SK-N-SH (cell line): ENCODE data around the gene PDHX. TPM values are rescaled to one million over a fixed set of nuclear protein-coding genes. Genes with fewer than 3 reads are reported as not detected.

Experiments used
- CTCF ChIA-PET: fragments of 300-600, 350-600 bp; formaldehyde crosslinking; extraction: SDS; loops from one replicate; lab custom pipeline; 2021; lab: Yijun Ruan, JAX
- POLR2A ChIA-PET: fragments of 350-600 bp; sonication (Branson Sonifier 250); formaldehyde crosslinking; extraction: SDS; loops from one replicate; lab custom pipeline; 2020; ENCODE audit warnings: antibody characterized with exemption, inconsistent platforms; lab: Yijun Ruan, JAX
- DNase-seq: peaks from one replicate; pipeline ENCODE4 v3.0.0; 2012
- H2AFZ ChIP-seq: fragments of 200-600 bp; sonication (generic); 2 replicates; pipeline ENCODE4 v1.8.1; 2016; ENCODE audit warnings: antibody characterized with exemption, mild to moderate bottlenecking, low read depth
- H3F3A ChIP-seq: fragments of 200-600 bp; sonication (generic); replicated peaks from 2 replicates; pipeline ENCODE3; 2016; ENCODE audit warnings: antibody characterized with exemption, mild to moderate bottlenecking; ENCODE audit not compliant: insufficient read depth
- H3K27ac ChIP-seq, 2 experiments: fragments of 200-500 bp in 1 of 2; fragments of 200-600 bp in 1 of 2; sonication (Bioruptor generic) in 1 of 2; sonication (generic), shearing (Covaris generic) in 1 of 2; 2 replicates each; pipeline versions ENCODE4 v1.5.1 to v1.6.1; 2014 to 2016; ENCODE audit warnings: low read depth in 2 of 2, inconsistent platforms in 1 of 2, low read length in 1 of 2, mild to moderate bottlenecking in 1 of 2, mixed read lengths in 1 of 2
- H3K27me3 ChIP-seq: fragments of 200-600 bp; sonication (generic), shearing (Covaris generic); 2 replicates; pipeline ENCODE4 v1.6.1; 2016; ENCODE audit warnings: mixed run types; ENCODE audit not compliant: insufficient read depth
- H3K36me3 ChIP-seq, 2 experiments: fragments of 200-500 bp in 1 of 2; fragments of 200-600 bp in 1 of 2; sonication (Bioruptor generic) in 1 of 2; sonication (generic) in 1 of 2; replicated peaks in 1 of 2; 2 replicates each; pipeline versions ENCODE3 to v1.5.1; 2014 to 2016; ENCODE audit warnings: low read length in 1 of 2, mild to moderate bottlenecking in 1 of 2; ENCODE audit not compliant: insufficient read depth in 2 of 2, control insufficient read depth in 1 of 2
- H3K4me1 ChIP-seq, 2 experiments: fragments of 200-500 bp in 1 of 2; fragments of 200-600 bp in 1 of 2; sonication (Bioruptor generic) in 1 of 2; sonication (generic), shearing (Covaris generic) in 1 of 2; 2 replicates each; pipeline versions ENCODE4 v1.5.1 to v1.6.1; 2014 to 2016; ENCODE audit warnings: low read depth in 1 of 2, low read length in 1 of 2, mixed run types in 1 of 2; ENCODE audit not compliant: insufficient read depth in 2 of 2, control insufficient read depth in 1 of 2
- H3K4me2 ChIP-seq: fragments of 200-600 bp; sonication (generic), shearing (Covaris generic); 2 replicates; pipeline ENCODE4 v1.6.1; 2017; ENCODE audit warnings: mixed run types
- H3K4me3 ChIP-seq, 2 experiments: fragments of 200-500 bp in 1 of 2; fragments of 200-600 bp in 1 of 2; sonication (Bioruptor generic) in 1 of 2; sonication (generic), shearing (Covaris generic) in 1 of 2; 2 replicates each; pipeline versions ENCODE4 v1.5.1 to v1.8.1; 2014 to 2016; ENCODE audit warnings: low read depth in 2 of 2, inconsistent platforms in 1 of 2, low read length in 1 of 2, mild to moderate bottlenecking in 1 of 2, mixed read lengths in 1 of 2, moderate library complexity in 1 of 2
- H3K79me2 ChIP-seq: fragments of 200-600 bp; sonication (generic); 2 replicates; pipeline ENCODE4 v1.8.1; 2017; ENCODE audit warnings: mild to moderate bottlenecking; ENCODE audit not compliant: insufficient read depth
- H3K9ac ChIP-seq: fragments of 200-600 bp; sonication (generic); 2 replicates; pipeline ENCODE4 v1.6.1; 2017; ENCODE audit warnings: mixed run types
- H3K9me2 ChIP-seq: fragments of 200-600 bp; sonication (generic); 2 replicates; pipeline ENCODE4 v1.6.1; 2017; ENCODE audit warnings: mixed run types
- H3K9me3 ChIP-seq: fragments of 200-600 bp; sonication (generic); 2 replicates; pipeline ENCODE4 v1.6.1; 2017; ENCODE audit warnings: mixed run types, mild to moderate bottlenecking, moderate library complexity
- H4K20me1 ChIP-seq: fragments of 200-600 bp; sonication (generic); 2 replicates; pipeline ENCODE4 v1.6.1; 2017; ENCODE audit warnings: mild to moderate bottlenecking, mixed run types; ENCODE audit not compliant: insufficient read depth
- EZH2phosphoT487 ChIP-seq: fragments of 200-600 bp; sonication (generic); IDR thresholded peaks from 2 replicates; pipeline ENCODE4 v1.6.1; 2017; ENCODE audit warnings: low read depth, mixed run types, mild to moderate bottlenecking, antibody characterized with exemption, moderate library complexity, borderline replicate concordance
- FOSL2 ChIP-seq: IDR thresholded peaks from 2 replicates; pipeline ENCODE4 v1.4.0; 2012; ENCODE audit warnings: low read depth, mild to moderate bottlenecking, moderate library complexity, borderline replicate concordance
- FOXJ3 ChIP-seq: sonication (generic); formaldehyde crosslinking; IDR thresholded peaks from 2 replicates; pipeline ENCODE4 v1.5.1; 2020; ENCODE audit warnings: mild to moderate bottlenecking, missing genetic modification reagents
- FOXM1 ChIP-seq: IDR thresholded peaks from 2 replicates; pipeline ENCODE4 v1.4.0; 2012; ENCODE audit warnings: low read depth, mild to moderate bottlenecking
- GABPA ChIP-seq: IDR thresholded peaks from 2 replicates; pipeline ENCODE4 v1.4.0; 2012; ENCODE audit warnings: low read depth, mild to moderate bottlenecking
- JUND ChIP-seq: IDR thresholded peaks from 2 replicates; pipeline ENCODE4 v1.4.0; 2012
- MEF2A ChIP-seq: IDR thresholded peaks from 2 replicates; pipeline ENCODE4 v1.4.0; 2012; ENCODE audit warnings: low read depth, borderline replicate concordance
- NRF1 ChIP-seq: IDR thresholded peaks from 2 replicates; pipeline ENCODE4 v1.6.1; 2012; ENCODE audit warnings: low read depth, mild to moderate bottlenecking, low read length
- RFX5 ChIP-seq: IDR thresholded peaks from 2 replicates; pipeline ENCODE4 v1.6.1; 2012; ENCODE audit warnings: mild to moderate bottlenecking, improper control_type of control experiment, low read length
- SIN3A ChIP-seq: IDR thresholded peaks from 2 replicates; pipeline ENCODE4 v1.6.1; 2012; ENCODE audit warnings: low read depth, mild to moderate bottlenecking, low read length, moderate library complexity, borderline replicate concordance
- TEAD4 ChIP-seq: IDR thresholded peaks from 2 replicates; pipeline ENCODE4 v1.4.0; 2012; ENCODE audit warnings: mild to moderate bottlenecking, borderline replicate concordance; ENCODE audit not compliant: insufficient read depth
- WGBS: methylation state at CpG from one replicate; pipeline ENCODE4 v1.1.6; 2017; ENCODE audit warnings: low lambda C conversion rate; 5-methylcytosine and 5-hydroxymethylcytosine counted together
- polyA plus RNA-seq, 3 experiments: library from polyadenylated mRNA; depleted of rRNA; stranded (reverse); fragments of >200 nt; gene quantifications; 2 replicates each; pipeline ENCODE4 v1.2.3, GENCODE V29; 2012
- TF ChIP-seq, protein P1 (sequence below): IDR thresholded peaks from 2 replicates; pipeline ENCODE4 v1.6.1; 2012; ENCODE audit warnings: mild to moderate bottlenecking, low read depth, low read length, moderate library complexity
- TF ChIP-seq, protein P2 (sequence below): IDR thresholded peaks from 2 replicates; pipeline ENCODE4; 2012

The PDHX gene
- polyA plus RNA-seq, 1 of the 3 experiments (the other 2 are of a cell fraction): 14.8 TPM

GRCh38 chr11:35042913-35043312, 126.5 kb downstream of the PDHX start:
- no peak overlapping the region for H3K4me3 ChIP-seq
- H3K27me3 ChIP-seq: no peaks in the 10 kb centered on the region
- TF ChIP-seq FOSL2 (no peak), MEF2A (no peak), GABPA (no peak), RFX5 (no peak), FOXJ3 (no peak), NRF1 (no peak), SIN3A (no peak), JUND (no peak), EZH2phosphoT487 (no peak), FOXM1 (no peak), TEAD4 (no peak)
- TF ChIP-seq, protein P1, sequence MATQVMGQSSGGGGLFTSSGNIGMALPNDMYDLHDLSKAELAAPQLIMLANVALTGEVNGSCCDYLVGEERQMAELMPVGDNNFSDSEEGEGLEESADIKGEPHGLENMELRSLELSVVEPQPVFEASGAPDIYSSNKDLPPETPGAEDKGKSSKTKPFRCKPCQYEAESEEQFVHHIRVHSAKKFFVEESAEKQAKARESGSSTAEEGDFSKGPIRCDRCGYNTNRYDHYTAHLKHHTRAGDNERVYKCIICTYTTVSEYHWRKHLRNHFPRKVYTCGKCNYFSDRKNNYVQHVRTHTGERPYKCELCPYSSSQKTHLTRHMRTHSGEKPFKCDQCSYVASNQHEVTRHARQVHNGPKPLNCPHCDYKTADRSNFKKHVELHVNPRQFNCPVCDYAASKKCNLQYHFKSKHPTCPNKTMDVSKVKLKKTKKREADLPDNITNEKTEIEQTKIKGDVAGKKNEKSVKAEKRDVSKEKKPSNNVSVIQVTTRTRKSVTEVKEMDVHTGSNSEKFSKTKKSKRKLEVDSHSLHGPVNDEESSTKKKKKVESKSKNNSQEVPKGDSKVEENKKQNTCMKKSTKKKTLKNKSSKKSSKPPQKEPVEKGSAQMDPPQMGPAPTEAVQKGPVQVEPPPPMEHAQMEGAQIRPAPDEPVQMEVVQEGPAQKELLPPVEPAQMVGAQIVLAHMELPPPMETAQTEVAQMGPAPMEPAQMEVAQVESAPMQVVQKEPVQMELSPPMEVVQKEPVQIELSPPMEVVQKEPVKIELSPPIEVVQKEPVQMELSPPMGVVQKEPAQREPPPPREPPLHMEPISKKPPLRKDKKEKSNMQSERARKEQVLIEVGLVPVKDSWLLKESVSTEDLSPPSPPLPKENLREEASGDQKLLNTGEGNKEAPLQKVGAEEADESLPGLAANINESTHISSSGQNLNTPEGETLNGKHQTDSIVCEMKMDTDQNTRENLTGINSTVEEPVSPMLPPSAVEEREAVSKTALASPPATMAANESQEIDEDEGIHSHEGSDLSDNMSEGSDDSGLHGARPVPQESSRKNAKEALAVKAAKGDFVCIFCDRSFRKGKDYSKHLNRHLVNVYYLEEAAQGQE: no peak
- no peak overlapping the region for H2AFZ ChIP-seq
- H3K4me2 ChIP-seq: no peak overlapping the region
- H3K36me3 ChIP-seq: no peaks in the 10 kb centered on the region
- CTCF ChIA-PET: interaction anchor here (1.3 kb wide), 1 partner anchor 263 kb away, joined by 4 read pairs; no protein-coding TSS in a partner anchor
- 97% methylated on average over 3 of the region's 3 CpGs for WGBS
- no peaks in the 10 kb centered on the region for H3K9me3 ChIP-seq
- H3K9me2 ChIP-seq: no peaks in the 10 kb centered on the region
- H3K9ac ChIP-seq: no peak overlapping the region
- DNase-seq: no peak
- peaks cover 10 to 12% of the 10 kb centered on the region in 2 experiments; a peak in 3 of 4 replicates for H3K4me1 ChIP-seq
- H3K79me2 ChIP-seq: no peaks in the 10 kb centered on the region
- H4K20me1 ChIP-seq: no peaks in the 10 kb centered on the region
- peak overlapping the region in 1 of 2 experiments; percentile 58; a peak in 2 of 4 replicates for H3K27ac ChIP-seq
- POLR2A ChIA-PET: no interaction called here
- H3F3A ChIP-seq: peaks cover 14% of the 10 kb centered on the region

DNA sequence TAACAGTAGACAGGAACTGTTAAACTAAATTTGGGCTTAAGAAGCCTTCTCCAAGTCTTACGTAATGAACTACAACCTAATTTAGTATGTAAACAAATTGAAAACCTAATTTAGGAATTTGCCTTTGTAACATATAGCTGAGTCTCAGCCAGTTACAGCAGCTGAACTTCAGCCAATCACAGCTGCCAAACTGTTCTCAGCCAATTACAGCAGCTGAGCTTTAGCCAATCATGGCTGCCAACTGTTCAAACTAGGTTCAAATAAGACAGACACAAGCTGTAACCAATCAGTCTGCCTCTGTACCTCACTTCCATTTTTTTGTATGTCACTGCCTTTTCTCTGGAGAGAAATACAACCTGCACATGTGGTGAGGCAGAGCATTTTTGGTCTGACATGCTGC, 127.5 kb downstream of the PDHX start:
- H3K9me2 ChIP-seq: no peaks in the 10 kb centered on the region

More for the DNA sequence above, 127.5 kb downstream of the PDHX start:
- Histone ChIP-seq H3K79me2 (no peaks in the 10 kb centered on the region), H3K9ac (no peak overlapping the region), H3K4me3 (no peak overlapping the region), H3K27me3 (no peaks in the 10 kb centered on the region), H3K9me3 (no peaks in the 10 kb centered on the region), H3K4me2 (no peak overlapping the region), H4K20me1 (no peaks in the 10 kb centered on the region), H3F3A (peaks cover 14% of the 10 kb centered on the region), H3K4me1 (peaks cover 10 to 12% of the 10 kb centered on the region in 2 experiments; a peak in 3 of 4 replicates), H3K36me3 (no peaks in the 10 kb centered on the region), H2AFZ (no peak overlapping the region), H3K27ac (no peak overlapping the region)
- 100% methylated on average over 1 of the region's 1 CpG for WGBS
- POLR2A ChIA-PET: no interaction called here
- DNase-seq: no peak
- CTCF ChIA-PET: interaction anchor here (1.3 kb wide), 1 partner anchor 262 kb away, joined by 4 read pairs; no protein-coding TSS in a partner anchor
- TF ChIP-seq TEAD4: no peak
- TF ChIP-seq, protein P2, sequence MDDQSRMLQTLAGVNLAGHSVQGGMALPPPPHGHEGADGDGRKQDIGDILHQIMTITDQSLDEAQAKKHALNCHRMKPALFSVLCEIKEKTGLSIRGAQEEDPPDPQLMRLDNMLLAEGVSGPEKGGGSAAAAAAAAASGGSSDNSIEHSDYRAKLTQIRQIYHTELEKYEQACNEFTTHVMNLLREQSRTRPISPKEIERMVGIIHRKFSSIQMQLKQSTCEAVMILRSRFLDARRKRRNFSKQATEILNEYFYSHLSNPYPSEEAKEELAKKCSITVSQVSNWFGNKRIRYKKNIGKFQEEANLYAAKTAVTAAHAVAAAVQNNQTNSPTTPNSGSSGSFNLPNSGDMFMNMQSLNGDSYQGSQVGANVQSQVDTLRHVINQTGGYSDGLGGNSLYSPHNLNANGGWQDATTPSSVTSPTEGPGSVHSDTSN: peak; percentile 49
